Fibroblast of gingiva (primary cell): ENCODE data around the gene CFDP1.

Experiments
- DNase-seq: peaks from one replicate; pipeline ENCODE4 v3.0.0-alpha.2; 2011; ENCODE audit warnings: low read depth

CFDP1 gene

GRCh38 chr16:75406943-75407342, 26.4 kb downstream of the CFDP1 start:
- no peak for DNase-seq

- peak; percentile 35 for DNase-seq
These were observed 30.4 kb downstream of the CFDP1 start for GRCh38 chr16:75402821-75403475.

- DNase-seq, result peak; percentile 46
These were observed 31.0 kb downstream of the CFDP1 start for GRCh38 chr16:75402159-75402820.

GRCh38 chr16:75401691-75402090, 31.6 kb downstream of the CFDP1 start:
- DNase-seq, result no peak

GRCh38 chr16:75398333-75398732, 35.0 kb downstream of the CFDP1 start:
- no peak for DNase-seq

- DNase-seq, result no peak
These were observed 38.4 kb downstream of the CFDP1 start for GRCh38 chr16:75394941-75395340.

GRCh38 chr16:75392906-75393305, 40.4 kb downstream of the CFDP1 start:
- peak; percentile 34 for DNase-seq

GRCh38 chr16:75390926-75391653, 42.2 kb downstream of the CFDP1 start:
- DNase-seq, result no peak

- no peak for DNase-seq
These were observed 44.1 kb downstream of the CFDP1 start for GRCh38 chr16:75389096-75389690.

- DNase-seq, result no peak
These were observed 45.4 kb downstream of the CFDP1 start for GRCh38 chr16:75387951-75388350.

GRCh38 chr16:75385507-75386152, 47.7 kb downstream of the CFDP1 start:
- peak; percentile 87 for DNase-seq

- DNase-seq, result no peak
These were observed 50.2 kb downstream of the CFDP1 start for GRCh38 chr16:75383141-75383540.

- DNase-seq, result no peak
These were observed 50.7 kb downstream of the CFDP1 start for GRCh38 chr16:75382611-75383010.

- peak; percentile 43 for DNase-seq
These were observed 52.4 kb downstream of the CFDP1 start for GRCh38 chr16:75380870-75381269.

GRCh38 chr16:75379911-75380847, 53.1 kb downstream of the CFDP1 start:
- DNase-seq, result no peak

GRCh38 chr16:75379339-75379738, 54.0 kb downstream of the CFDP1 start:
- DNase-seq, result no peak

- DNase-seq, result peak; percentile 14
These were observed 54.7 kb downstream of the CFDP1 start for GRCh38 chr16:75378616-75379015.

- peak; percentile 98 for DNase-seq
These were observed 55.4 kb downstream of the CFDP1 start for GRCh38 chr16:75377729-75378386.

GRCh38 chr16:75376475-75377161, 56.7 kb downstream of the CFDP1 start:
- DNase-seq, result no peak

GRCh38 chr16:75374388-75374787, 58.9 kb downstream of the CFDP1 start:
- DNase-seq, result no peak
